GM06990 (cell line): ENCODE measurements around the gene TEX51.

Experiments
- DNase-seq: peaks from one replicate; pipeline ENCODE4 v3.0.0-alpha.2; 2011; ENCODE audit not compliant: insufficient read length; ENCODE audit errors: extremely low read depth
- H3K27me3 ChIP-seq: replicated peaks from 2 replicates; pipeline ENCODE4 v1.6.0; 2011; ENCODE audit warnings: low read length; ENCODE audit not compliant: control insufficient read depth, insufficient read depth
- H3K36me3 ChIP-seq: 2 replicates; pipeline ENCODE4 v1.5.1; 2011; ENCODE audit warnings: low read length; ENCODE audit not compliant: control insufficient read depth, insufficient read depth
- H3K4me3 ChIP-seq: replicated peaks from 2 replicates; pipeline ENCODE4 v1.5.1; 2011; ENCODE audit warnings: low read depth, mild to moderate bottlenecking, control low read depth, low read length
- TF ChIP-seq, protein P1 (sequence below): IDR thresholded peaks from 2 replicates; pipeline ENCODE4 v1.5.1; 2011; ENCODE audit warnings: low read length, control low read depth, mild to moderate bottlenecking, inconsistent platforms; ENCODE audit not compliant: insufficient read depth, poor library complexity, severe bottlenecking

Gene TEX51

DNA sequence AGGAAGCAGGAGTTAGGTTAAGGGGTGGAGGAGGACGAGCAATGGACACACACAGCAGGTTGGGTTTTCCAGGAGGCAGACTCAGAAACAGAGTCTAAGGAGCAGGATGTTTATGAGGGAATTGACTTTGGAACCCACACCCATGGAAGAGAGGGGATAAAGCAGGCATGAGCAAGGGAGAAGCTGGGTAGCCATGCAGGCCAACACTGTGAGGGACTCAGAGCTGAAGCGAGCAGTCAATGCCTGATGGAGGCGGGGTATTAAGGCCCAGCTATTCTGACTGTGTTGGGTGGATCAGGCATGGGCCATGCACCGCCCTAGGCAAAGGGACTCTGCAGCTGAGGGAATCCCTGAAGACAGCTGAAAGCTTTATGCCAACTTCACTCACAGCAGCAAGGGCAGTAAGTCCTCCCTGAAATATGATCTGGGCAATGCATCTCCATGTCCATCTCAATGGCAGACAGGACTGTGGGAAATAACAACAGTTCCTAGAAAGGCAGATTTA, 37.6 kb downstream of the TEX51 start:
- Histone ChIP-seq H3K36me3 (no peaks in the 10 kb centered on the region), H3K27me3 (no peaks in the 10 kb centered on the region), H3K4me3 (no peak overlapping the region)
- DNase-seq = no peak
- TF ChIP-seq, protein P1, sequence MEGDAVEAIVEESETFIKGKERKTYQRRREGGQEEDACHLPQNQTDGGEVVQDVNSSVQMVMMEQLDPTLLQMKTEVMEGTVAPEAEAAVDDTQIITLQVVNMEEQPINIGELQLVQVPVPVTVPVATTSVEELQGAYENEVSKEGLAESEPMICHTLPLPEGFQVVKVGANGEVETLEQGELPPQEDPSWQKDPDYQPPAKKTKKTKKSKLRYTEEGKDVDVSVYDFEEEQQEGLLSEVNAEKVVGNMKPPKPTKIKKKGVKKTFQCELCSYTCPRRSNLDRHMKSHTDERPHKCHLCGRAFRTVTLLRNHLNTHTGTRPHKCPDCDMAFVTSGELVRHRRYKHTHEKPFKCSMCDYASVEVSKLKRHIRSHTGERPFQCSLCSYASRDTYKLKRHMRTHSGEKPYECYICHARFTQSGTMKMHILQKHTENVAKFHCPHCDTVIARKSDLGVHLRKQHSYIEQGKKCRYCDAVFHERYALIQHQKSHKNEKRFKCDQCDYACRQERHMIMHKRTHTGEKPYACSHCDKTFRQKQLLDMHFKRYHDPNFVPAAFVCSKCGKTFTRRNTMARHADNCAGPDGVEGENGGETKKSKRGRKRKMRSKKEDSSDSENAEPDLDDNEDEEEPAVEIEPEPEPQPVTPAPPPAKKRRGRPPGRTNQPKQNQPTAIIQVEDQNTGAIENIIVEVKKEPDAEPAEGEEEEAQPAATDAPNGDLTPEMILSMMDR = no peak

DNA sequence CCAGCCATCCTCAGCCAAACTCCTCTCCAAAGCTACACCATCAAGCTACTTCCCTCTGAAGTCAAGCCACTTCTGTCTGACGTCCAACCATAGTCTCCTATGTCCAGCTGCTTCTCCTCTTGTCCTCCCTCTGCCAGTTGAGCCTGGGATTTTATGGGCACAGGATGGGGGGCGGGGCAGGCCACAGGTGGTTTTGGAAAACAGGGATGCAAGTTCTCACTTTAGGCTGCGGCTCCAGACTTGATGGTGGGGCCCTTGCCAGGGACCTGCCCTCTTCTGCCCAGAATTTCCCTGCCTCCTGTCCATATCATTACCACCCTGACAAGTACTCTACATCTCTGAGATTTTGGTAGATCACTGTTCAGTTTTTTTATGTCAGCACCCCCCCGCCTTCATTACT, 41.6 kb downstream of the TEX51 start:
- TF ChIP-seq, protein P1 = no peak
- H3K4me3 ChIP-seq = no peak overlapping the region
- H3K36me3 ChIP-seq = no peaks in the 10 kb centered on the region
- no peaks in the 10 kb centered on the region for H3K27me3 ChIP-seq
- no peak for DNase-seq

DNA sequence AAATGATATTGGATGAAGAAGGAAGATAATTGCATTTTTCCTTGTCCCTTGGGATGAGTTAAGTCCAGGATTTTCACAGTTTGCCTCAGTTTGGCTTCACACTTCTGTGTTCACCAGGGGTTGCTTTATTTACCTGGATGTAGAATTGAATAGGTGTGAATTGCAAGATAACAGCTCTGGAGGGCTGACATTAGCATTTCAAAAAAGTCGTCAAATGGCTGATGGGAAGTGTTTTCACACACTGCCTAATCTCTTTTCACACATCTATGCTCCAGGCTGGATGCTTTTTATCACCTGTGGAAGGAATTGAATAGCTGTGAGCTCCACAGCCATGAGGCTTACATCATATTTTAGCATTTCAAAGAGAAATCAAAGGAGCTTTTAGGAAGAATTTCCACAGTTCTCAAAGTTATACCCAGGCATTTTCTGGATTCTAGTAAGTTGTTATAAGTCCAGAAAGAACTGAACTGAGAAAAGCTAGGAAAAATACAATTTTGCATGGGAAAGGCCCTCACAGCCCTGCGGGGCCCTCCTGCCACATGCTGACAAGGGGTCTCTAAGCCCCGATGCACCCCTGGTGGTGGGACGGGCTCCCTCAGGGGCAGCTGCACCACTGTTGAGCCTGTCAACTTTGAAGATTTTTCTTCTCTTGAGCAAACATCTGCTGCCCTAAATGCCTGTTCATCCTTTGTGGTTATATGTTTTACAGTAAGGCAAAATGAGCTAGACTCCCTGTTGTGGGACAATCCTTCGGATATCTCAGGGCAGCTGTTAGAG, 43.9 kb downstream of the TEX51 start:
- DNase-seq = no peak
- Histone ChIP-seq H3K27me3 (no peaks in the 10 kb centered on the region), H3K36me3 (no peaks in the 10 kb centered on the region), H3K4me3 (no peak overlapping the region)
- TF ChIP-seq, protein P1 = no peak

DNA sequence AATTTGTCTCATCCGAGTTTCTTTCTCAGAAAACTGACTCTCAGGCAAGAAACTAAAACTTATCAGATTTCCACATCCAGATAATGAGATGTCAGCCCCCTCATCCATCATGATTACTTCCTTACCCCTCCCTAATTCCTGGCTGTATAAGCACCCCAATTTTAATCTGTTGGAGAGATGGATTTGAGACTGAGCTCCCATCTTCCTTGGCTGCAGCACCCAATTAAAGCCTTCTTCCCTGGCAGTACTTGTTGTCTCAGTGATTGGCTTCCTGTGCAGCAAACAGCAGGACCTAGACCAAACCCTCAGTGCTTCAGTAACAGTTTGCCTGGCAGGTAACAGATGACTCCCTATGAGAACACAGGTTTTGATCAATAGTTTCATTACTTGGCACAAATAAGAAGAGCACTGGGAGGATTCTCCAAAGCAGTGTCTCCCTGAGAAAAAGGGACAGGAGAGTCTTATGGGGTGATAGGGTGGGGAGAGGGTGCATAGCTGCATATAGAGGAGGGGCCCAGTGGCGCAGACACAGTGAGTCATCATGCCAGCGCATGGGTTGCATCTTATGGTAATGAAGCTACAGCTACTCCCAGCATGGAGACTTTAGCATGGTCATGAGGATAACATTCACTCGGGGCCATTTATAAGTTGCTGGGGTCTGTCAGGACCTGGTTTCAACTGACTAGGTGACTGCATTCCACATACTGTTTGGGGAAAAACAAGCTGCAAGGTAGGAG, 45.1 kb downstream of the TEX51 start:
- TF ChIP-seq, protein P1 = no peak
- no peak overlapping the region for H3K4me3 ChIP-seq
- H3K27me3 ChIP-seq = no peaks in the 10 kb centered on the region
- H3K36me3 ChIP-seq = no peaks in the 10 kb centered on the region
- DNase-seq = no peak

DNA sequence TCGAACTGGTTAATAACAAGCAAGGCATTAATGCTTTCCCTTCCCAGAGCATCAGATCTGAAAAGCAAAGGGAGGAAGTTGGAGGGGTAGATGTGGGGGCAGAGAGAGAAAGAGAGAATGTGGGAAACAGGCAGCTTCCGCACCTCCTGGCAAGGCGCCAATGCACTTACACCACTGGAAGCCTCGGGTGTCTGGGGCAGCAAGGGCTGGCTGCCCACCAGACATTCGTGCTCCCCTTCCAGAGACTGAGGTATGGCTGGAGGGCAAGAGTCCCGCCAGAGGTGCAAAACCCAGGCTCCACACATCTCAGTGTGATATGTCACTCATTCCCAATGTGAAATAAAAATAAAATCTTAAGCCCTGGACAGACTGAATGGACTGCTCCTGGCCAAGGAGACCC, 46.4 kb downstream of the TEX51 start:
- H3K4me3 ChIP-seq = no peak overlapping the region
- no peaks in the 10 kb centered on the region for H3K36me3 ChIP-seq
- H3K27me3 ChIP-seq = no peaks in the 10 kb centered on the region
- TF ChIP-seq, protein P1 = no peak
- no peak for DNase-seq
